GM19455 (cell line): ENCODE data around the gene DNM3.

Experiments used
- ATAC-seq: cut with Tn5 transposase; IDR thresholded peaks from one replicate; pipeline ENCODE4 v1.9.1; 2021; ENCODE audit not compliant: unreplicated experiment

The DNM3 gene

GRCh38 chr1:171966426-171967220 is 125.3 kb downstream of the DNM3 start:
- ATAC-seq: no peak

- ATAC-seq: no peak
Measured at GRCh38 chr1:171969226-171969625, 127.9 kb downstream of the DNM3 start.

- ATAC-seq: no peak
Measured at GRCh38 chr1:171969813-171970212, 128.5 kb downstream of the DNM3 start.

GRCh38 chr1:171972846-171973245 is 131.5 kb downstream of the DNM3 start:
- ATAC-seq: no peak

- no peak for ATAC-seq
Measured at GRCh38 chr1:171973421-171973820, 132.1 kb downstream of the DNM3 start.

GRCh38 chr1:171981303-171981702 is 140.0 kb downstream of the DNM3 start:
- no peak for ATAC-seq

- ATAC-seq: no peak
Measured at GRCh38 chr1:171983584-171983983, 142.3 kb downstream of the DNM3 start.

GRCh38 chr1:171984262-171984661 is 143.0 kb downstream of the DNM3 start:
- no peak for ATAC-seq

- no peak for ATAC-seq
Measured at GRCh38 chr1:171984850-171985485, 143.7 kb downstream of the DNM3 start.

- ATAC-seq: no peak
Measured at GRCh38 chr1:171985639-171986038, 144.3 kb downstream of the DNM3 start.

- ATAC-seq: no peak
Measured at GRCh38 chr1:171988243-171988885, 147.1 kb downstream of the DNM3 start.

GRCh38 chr1:171990371-171990770 is 149.1 kb downstream of the DNM3 start:
- no peak for ATAC-seq

- ATAC-seq: no peak
Measured at GRCh38 chr1:171994293-171994692, 153.0 kb downstream of the DNM3 start.

- no peak for ATAC-seq
Measured at GRCh38 chr1:171995573-171995972, 154.3 kb downstream of the DNM3 start.

GRCh38 chr1:171997936-171998335 is 156.6 kb downstream of the DNM3 start:
- ATAC-seq: no peak

GRCh38 chr1:171998711-171999110 is 157.4 kb downstream of the DNM3 start:
- no peak for ATAC-seq

- ATAC-seq: no peak
Measured at GRCh38 chr1:171999756-172000155, 158.5 kb downstream of the DNM3 start.

GRCh38 chr1:172001288-172001687 is 160.0 kb downstream of the DNM3 start:
- ATAC-seq: no peak

GRCh38 chr1:172002725-172003345 is 161.5 kb downstream of the DNM3 start:
- ATAC-seq: no peak

- no peak for ATAC-seq
Measured at GRCh38 chr1:172003766-172004530, 162.7 kb downstream of the DNM3 start.

GRCh38 chr1:172004671-172005070 is 163.4 kb downstream of the DNM3 start:
- ATAC-seq: no peak
